Stimulated activated CD8-positive, alpha-beta memory T cell treated with anti-CD3 and anti-CD28 coated beads, Interleukin-12 subunit alpha, Interleukin-12 subunit beta, amount 100 ng/mL, for 24 hours (primary cell): ENCODE data around the gene LTC4S.
"Not testable (repeated sequence)": the region's sequence is repeated elsewhere in the genome, so short reads cannot be mapped to it uniquely, and the experiment has no call there.

Experiments used
- DNase-seq: peaks from one replicate; pipeline ENCODE4 v3.0.0-alpha.2; 2020; ENCODE audit errors: extremely low read depth

Gene LTC4S

GRCh38 chr5:179793468-179794139 lies at the start of gene LTC4S:
LTC4S (plus strand) TSS chr5:179793986; CDS start chr5:179794081, 95 bp downstream.
- DNase-seq = no peak

GRCh38 chr5:179744106-179744505 lies 49.7 kb upstream of the LTC4S start:
- not testable (repeated sequence) for DNase-seq

GRCh38 chr5:179746872-179747271 lies 46.9 kb upstream of the LTC4S start:
- no peak for DNase-seq

- DNase-seq = no peak
Observed at GRCh38 chr5:179747811-179748210, 46.0 kb upstream of the LTC4S start.

- DNase-seq = no peak
Observed at GRCh38 chr5:179749857-179750508, 43.8 kb upstream of the LTC4S start.

- no peak for DNase-seq
Observed at GRCh38 chr5:179753971-179754370, 39.8 kb upstream of the LTC4S start.

GRCh38 chr5:179755022-179755421 lies 38.8 kb upstream of the LTC4S start:
- no peak for DNase-seq

- no peak for DNase-seq
Observed at GRCh38 chr5:179758955-179759354, 34.8 kb upstream of the LTC4S start.

- no peak for DNase-seq
Observed at GRCh38 chr5:179759581-179760551, 33.9 kb upstream of the LTC4S start.

- no peak for DNase-seq
Observed at GRCh38 chr5:179762079-179762780, 31.6 kb upstream of the LTC4S start.

- no peak for DNase-seq
Observed at GRCh38 chr5:179762781-179763176, 31.0 kb upstream of the LTC4S start.

- no peak for DNase-seq
Observed at GRCh38 chr5:179763215-179763945, 30.4 kb upstream of the LTC4S start.

GRCh38 chr5:179764056-179764455 lies 29.7 kb upstream of the LTC4S start:
- no peak for DNase-seq

GRCh38 chr5:179765400-179765799 lies 28.4 kb upstream of the LTC4S start:
- DNase-seq = no peak

- no peak for DNase-seq
Observed at GRCh38 chr5:179766021-179766725, 27.6 kb upstream of the LTC4S start.

GRCh38 chr5:179766726-179767455 lies 26.9 kb upstream of the LTC4S start:
- DNase-seq = no peak

- no peak for DNase-seq
Observed at GRCh38 chr5:179767496-179768100, 26.2 kb upstream of the LTC4S start.

GRCh38 chr5:179768326-179769085 lies 25.3 kb upstream of the LTC4S start:
- no peak for DNase-seq

- no peak for DNase-seq
Observed at GRCh38 chr5:179769271-179769670, 24.5 kb upstream of the LTC4S start.
